SKM-1 treated with dmso at 0.1 percent for 144 hours (cell line): ENCODE data around the gene ZNF669.

Experiments used
- DNase-seq: peaks from one replicate; lab custom pipeline; 2025; ENCODE audit not compliant: unreplicated experiment; lab: John Stamatoyannopoulos, UW

The ZNF669 gene

GRCh38 chr1:247111700-247112478, 7.7 kb upstream of the ZNF669 start:
- DNase-seq: no peak

- no peak for DNase-seq
Observed at GRCh38 chr1:247111259-247111699, 7.1 kb upstream of the ZNF669 start.

- DNase-seq: no peak
Observed at GRCh38 chr1:247110627-247111258, 6.6 kb upstream of the ZNF669 start.

- DNase-seq: no peak
Observed at GRCh38 chr1:247107694-247108093, 3.5 kb upstream of the ZNF669 start.

- DNase-seq: no peak
Observed at GRCh38 chr1:247105966-247106365, 1.8 kb upstream of the ZNF669 start.

- DNase-seq: no peak
Observed at GRCh38 chr1:247104965-247105364, 809 bp upstream of the ZNF669 start.

GRCh38 chr1:247102381-247102780, 1.8 kb downstream of the ZNF669 start:
- no peak for DNase-seq

- DNase-seq: no peak
Observed at GRCh38 chr1:247100676-247101279, 3.4 kb downstream of the ZNF669 start.

GRCh38 chr1:247096958-247097357, 7.2 kb downstream of the ZNF669 start:
- DNase-seq: no peak

- DNase-seq: no peak
Observed at GRCh38 chr1:247096544-247096943, 7.6 kb downstream of the ZNF669 start.

GRCh38 chr1:247096112-247096511, 8.0 kb downstream of the ZNF669 start:
- DNase-seq: no peak

GRCh38 chr1:247090455-247090854, 13.7 kb downstream of the ZNF669 start:
- DNase-seq: no peak

GRCh38 chr1:247089616-247090375, 14.4 kb downstream of the ZNF669 start:
- no peak for DNase-seq

- DNase-seq: no peak
Observed at GRCh38 chr1:247088967-247089366, 15.2 kb downstream of the ZNF669 start.

- no peak for DNase-seq
Observed at GRCh38 chr1:247087256-247087655, 16.9 kb downstream of the ZNF669 start.

- no peak for DNase-seq
Observed at GRCh38 chr1:247085310-247085709, 18.8 kb downstream of the ZNF669 start.

- no peak for DNase-seq
Observed at GRCh38 chr1:247084771-247085170, 19.4 kb downstream of the ZNF669 start.

GRCh38 chr1:247079141-247079874, 24.8 kb downstream of the ZNF669 start:
- DNase-seq: peak; percentile 55

GRCh38 chr1:247078258-247079140, 25.7 kb downstream of the ZNF669 start, which contains the start of gene ZNF670:
Gene ZNF670, minus strand, starts transcription at chr1:247078811. Its CDS starts 215 bp downstream, at chr1:247078596.
- peak; percentile 100 for DNase-seq

GRCh38 chr1:247077876-247078257, 26.3 kb downstream of the ZNF669 start:
- peak; percentile 29 for DNase-seq
